Measurements from ENCODE around the gene MPZL1.
A peak's percentile ranks its signal among the peaks of the same experiment; 100 is the strongest.

The MPZL1 gene

GRCh38 chr1:167705250-167705649 is 16.5 kb upstream of the MPZL1 start:
- peaks cover 52% of the 10 kb centered on the region for H3K4me1 Mint-ChIP-seq
- ATAC-seq (ENCODE audit: low read depth) (no peak), DNase-seq (ENCODE audit: low spot score in 2 of 2) (no peak)
- H3K9me3 Mint-ChIP-seq: no peaks in the 10 kb centered on the region
- no peaks in the 10 kb centered on the region for H3K27me3 Mint-ChIP-seq
- no peak overlapping the region for H3K27ac Mint-ChIP-seq
- peaks cover 30% of the 10 kb centered on the region for H3K36me3 Mint-ChIP-seq
- H3K4me3 Mint-ChIP-seq: no peak overlapping the region

GRCh38 chr1:167706363-167706762 is 15.4 kb upstream of the MPZL1 start:
- ATAC-seq (ENCODE audit: low read depth): no peak
- Mint-ChIP-seq H3K27ac (peak overlapping the region; percentile 42), H3K9me3 (no peaks in the 10 kb centered on the region), H3K27me3 (no peaks in the 10 kb centered on the region), H3K4me1 (peaks cover 52% of the 10 kb centered on the region), H3K4me3 (no peak overlapping the region), H3K36me3 (peaks cover 28% of the 10 kb centered on the region)
- DNase-seq (ENCODE audit: low spot score in 2 of 2): no peak

GRCh38 chr1:167706931-167707877 is 14.6 kb upstream of the MPZL1 start:
- Mint-ChIP-seq H3K27ac (peak overlapping the region; percentile 42), H3K4me3 (no peak overlapping the region), H3K27me3 (no peaks in the 10 kb centered on the region), H3K36me3 (peaks cover 24% of the 10 kb centered on the region), H3K4me1 (peaks cover 52% of the 10 kb centered on the region), H3K9me3 (no peaks in the 10 kb centered on the region)
- no peak for DNase-seq (ENCODE audit: low spot score in 2 of 2)
- ATAC-seq (ENCODE audit: low read depth): peak; percentile 24

GRCh38 chr1:167707942-167708341 is 13.8 kb upstream of the MPZL1 start:
- H3K4me1 Mint-ChIP-seq: peaks cover 51% of the 10 kb centered on the region
- DNase-seq (ENCODE audit: low spot score in 2 of 2): no peak
- H3K4me3 Mint-ChIP-seq: no peak overlapping the region
- ATAC-seq (ENCODE audit: low read depth): no peak
- no peaks in the 10 kb centered on the region for H3K27me3 Mint-ChIP-seq
- peak overlapping the region; percentile 42 for H3K27ac Mint-ChIP-seq
- H3K9me3 Mint-ChIP-seq: no peaks in the 10 kb centered on the region
- H3K36me3 Mint-ChIP-seq: peaks cover 23% of the 10 kb centered on the region

GRCh38 chr1:167708940-167709389 is 12.8 kb upstream of the MPZL1 start:
- ATAC-seq (ENCODE audit: low read depth): peak; percentile 76
- DNase-seq (ENCODE audit: low spot score in 2 of 2): peak; percentile 25 to 27
- peak overlapping the region; percentile 70 for H3K4me3 Mint-ChIP-seq

GRCh38 chr1:167710836-167711235 is 10.9 kb upstream of the MPZL1 start:
- DNase-seq (ENCODE audit: low spot score in 2 of 2) (no peak), ATAC-seq (ENCODE audit: low read depth) (no peak)
- Mint-ChIP-seq H3K4me1 (peaks cover 46% of the 10 kb centered on the region), H3K9me3 (no peaks in the 10 kb centered on the region), H3K27ac (no peak overlapping the region), H3K4me3 (no peak overlapping the region), H3K27me3 (no peaks in the 10 kb centered on the region), H3K36me3 (peaks cover 4% of the 10 kb centered on the region)

More at GRCh38 chr1:167708940-167709389, 12.8 kb upstream of the MPZL1 start:
- no peaks in the 10 kb centered on the region for H3K27me3 Mint-ChIP-seq
- no peaks in the 10 kb centered on the region for H3K9me3 Mint-ChIP-seq
- peaks cover 49% of the 10 kb centered on the region for H3K4me1 Mint-ChIP-seq
- peaks cover 13% of the 10 kb centered on the region for H3K36me3 Mint-ChIP-seq
- H3K27ac Mint-ChIP-seq: peak overlapping the region; percentile 42

GRCh38 chr1:167711797-167712196 is 10.0 kb upstream of the MPZL1 start:
- Mint-ChIP-seq H3K9me3 (no peaks in the 10 kb centered on the region), H3K36me3 (peaks cover 3% of the 10 kb centered on the region), H3K4me1 (peaks cover 38% of the 10 kb centered on the region), H3K4me3 (no peak overlapping the region), H3K27ac (peak overlapping the region; percentile 52), H3K27me3 (no peaks in the 10 kb centered on the region)
- no peak for DNase-seq (ENCODE audit: low spot score in 2 of 2)
- no peak for ATAC-seq (ENCODE audit: low read depth)

- H3K9me3 Mint-ChIP-seq: no peaks in the 10 kb centered on the region
- H3K4me3 Mint-ChIP-seq: peak overlapping the region; percentile 90
Measured at GRCh38 chr1:167713330-167714081, 8.3 kb upstream of the MPZL1 start.

GRCh38 chr1:167714098-167714438 is 7.7 kb upstream of the MPZL1 start:
- Mint-ChIP-seq H3K36me3 (no peaks in the 10 kb centered on the region), H3K9me3 (no peaks in the 10 kb centered on the region), H3K27me3 (no peaks in the 10 kb centered on the region), H3K4me3 (peak overlapping the region; percentile 90), H3K4me1 (peaks cover 18% of the 10 kb centered on the region), H3K27ac (peak overlapping the region; percentile 99)
- ATAC-seq (ENCODE audit: low read depth): peak; percentile 50
- DNase-seq (ENCODE audit: low spot score in 2 of 2): no peak

More at GRCh38 chr1:167713330-167714081, 8.3 kb upstream of the MPZL1 start:
- Mint-ChIP-seq H3K36me3 (no peaks in the 10 kb centered on the region), H3K27ac (peak overlapping the region; percentile 99), H3K4me1 (peaks cover 23% of the 10 kb centered on the region), H3K27me3 (no peaks in the 10 kb centered on the region)
- ATAC-seq (ENCODE audit: low read depth): no peak
- peak in 1 of 2 donors; percentile 28 for DNase-seq (ENCODE audit: low spot score in 2 of 2)

- Mint-ChIP-seq H3K27me3 (no peaks in the 10 kb centered on the region), H3K27ac (peak overlapping the region; percentile 99), H3K4me1 (peaks cover 21% of the 10 kb centered on the region), H3K9me3 (peaks cover 3% of the 10 kb centered on the region), H3K4me3 (peak overlapping the region; percentile 90), H3K36me3 (peaks cover 3% of the 10 kb centered on the region)
- ATAC-seq (ENCODE audit: low read depth) (peak; percentile 53), DNase-seq (ENCODE audit: low spot score in 2 of 2) (peak; percentile 82 to 93)
Measured at GRCh38 chr1:167714439-167715156, 7.2 kb upstream of the MPZL1 start.

GRCh38 chr1:167715157-167715999 is 6.4 kb upstream of the MPZL1 start:
- H3K36me3 Mint-ChIP-seq: peaks cover 3% of the 10 kb centered on the region
- peak overlapping the region; percentile 90 for H3K4me3 Mint-ChIP-seq
- H3K27me3 Mint-ChIP-seq: no peaks in the 10 kb centered on the region
- H3K27ac Mint-ChIP-seq: peak overlapping the region; percentile 99
- H3K4me1 Mint-ChIP-seq: peaks cover 26% of the 10 kb centered on the region
- DNase-seq (ENCODE audit: low spot score in 2 of 2): peak; percentile 85
- ATAC-seq (ENCODE audit: low read depth): peak; percentile 59
- H3K9me3 Mint-ChIP-seq: peaks cover 3% of the 10 kb centered on the region

GRCh38 chr1:167716000-167716271 is 5.8 kb upstream of the MPZL1 start:
- peaks cover 30% of the 10 kb centered on the region for H3K4me1 Mint-ChIP-seq
- no peak for ATAC-seq (ENCODE audit: low read depth)

GRCh38 chr1:167717351-167717750 is 4.4 kb upstream of the MPZL1 start:
- Mint-ChIP-seq H3K27ac (no peak overlapping the region), H3K9me3 (peaks cover 3% of the 10 kb centered on the region), H3K27me3 (no peaks in the 10 kb centered on the region), H3K4me3 (peak overlapping the region; percentile 57), H3K36me3 (peaks cover 5% of the 10 kb centered on the region), H3K4me1 (peaks cover 35% of the 10 kb centered on the region)
- DNase-seq (ENCODE audit: low spot score in 2 of 2) (no peak), ATAC-seq (ENCODE audit: low read depth) (no peak)

More at GRCh38 chr1:167716000-167716271, 5.8 kb upstream of the MPZL1 start:
- no peaks in the 10 kb centered on the region for H3K27me3 Mint-ChIP-seq
- peak overlapping the region; percentile 99 for H3K27ac Mint-ChIP-seq
- H3K4me3 Mint-ChIP-seq: peak overlapping the region; percentile 90
- DNase-seq (ENCODE audit: low spot score in 2 of 2): no peak
- H3K36me3 Mint-ChIP-seq: peaks cover 3% of the 10 kb centered on the region
- H3K9me3 Mint-ChIP-seq: peaks cover 3% of the 10 kb centered on the region

Measured in memory B cell (primary cell).